HG02763 (cell line): Measurements from ENCODE around the gene PGAP3.
A peak's percentile ranks its signal among the peaks of the same experiment; 100 is the strongest.
"Not testable (repeated sequence)": the region's sequence is repeated elsewhere in the genome, so short reads cannot be mapped to it uniquely, and the experiment has no call there.

Experiments
- ATAC-seq: cut with Tn5 transposase; IDR thresholded peaks from one replicate; pipeline ENCODE4 v1.9.1; 2021; ENCODE audit warnings: mild to moderate bottlenecking, moderate library complexity; ENCODE audit not compliant: unreplicated experiment

PGAP3 gene, protein sequence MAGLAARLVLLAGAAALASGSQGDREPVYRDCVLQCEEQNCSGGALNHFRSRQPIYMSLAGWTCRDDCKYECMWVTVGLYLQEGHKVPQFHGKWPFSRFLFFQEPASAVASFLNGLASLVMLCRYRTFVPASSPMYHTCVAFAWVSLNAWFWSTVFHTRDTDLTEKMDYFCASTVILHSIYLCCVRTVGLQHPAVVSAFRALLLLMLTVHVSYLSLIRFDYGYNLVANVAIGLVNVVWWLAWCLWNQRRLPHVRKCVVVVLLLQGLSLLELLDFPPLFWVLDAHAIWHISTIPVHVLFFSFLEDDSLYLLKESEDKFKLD

DNA sequence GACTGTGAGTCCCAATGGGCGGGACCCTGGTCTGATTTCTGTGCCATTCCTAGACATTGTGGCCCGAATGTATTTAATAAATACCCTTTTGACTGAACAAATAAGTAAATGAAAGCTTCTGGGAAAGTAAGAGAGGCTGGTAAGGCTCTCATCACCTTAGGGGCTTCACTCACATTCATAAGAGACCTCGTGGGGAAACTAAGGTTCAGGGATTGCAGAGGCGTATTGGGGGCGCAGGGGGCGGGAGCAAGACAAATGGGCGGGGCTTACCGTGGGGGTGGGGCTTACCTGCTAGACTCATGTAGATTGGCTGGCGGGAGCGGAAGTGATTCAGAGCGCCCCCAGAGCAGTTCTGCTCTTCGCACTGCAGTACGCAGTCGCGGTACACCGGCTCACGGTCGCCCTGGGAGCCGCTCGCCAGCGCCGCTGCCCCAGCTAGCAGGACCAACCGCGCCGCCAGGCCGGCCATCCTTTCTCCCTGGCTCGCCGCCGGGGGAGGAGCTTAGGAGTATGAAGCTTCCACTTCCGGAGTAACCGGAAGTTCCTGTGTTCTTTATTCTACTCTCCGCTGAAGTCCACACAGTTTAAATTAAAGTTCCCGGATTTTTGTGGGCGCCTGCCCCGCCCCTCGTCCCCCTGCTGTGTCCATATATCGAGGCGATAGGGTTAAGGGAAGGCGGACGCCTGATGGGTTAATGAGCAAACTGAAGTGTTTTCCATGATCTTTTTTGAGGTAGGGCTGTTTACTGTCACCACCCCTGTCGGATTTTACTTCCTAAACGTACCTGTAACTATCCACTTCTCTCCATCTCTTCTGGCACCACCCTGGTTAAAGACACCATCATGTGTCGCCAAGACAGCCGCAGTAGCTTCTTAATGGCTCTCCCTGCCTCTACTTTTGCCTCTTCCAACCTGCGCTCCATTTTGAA is at the start of gene PGAP3:
Gene PGAP3 (minus strand): TSS at position 512 of the 929 bp plus-strand sequence. CDS start 43 bp downstream, at position 469.
- ATAC-seq = peak; percentile 85

DNA sequence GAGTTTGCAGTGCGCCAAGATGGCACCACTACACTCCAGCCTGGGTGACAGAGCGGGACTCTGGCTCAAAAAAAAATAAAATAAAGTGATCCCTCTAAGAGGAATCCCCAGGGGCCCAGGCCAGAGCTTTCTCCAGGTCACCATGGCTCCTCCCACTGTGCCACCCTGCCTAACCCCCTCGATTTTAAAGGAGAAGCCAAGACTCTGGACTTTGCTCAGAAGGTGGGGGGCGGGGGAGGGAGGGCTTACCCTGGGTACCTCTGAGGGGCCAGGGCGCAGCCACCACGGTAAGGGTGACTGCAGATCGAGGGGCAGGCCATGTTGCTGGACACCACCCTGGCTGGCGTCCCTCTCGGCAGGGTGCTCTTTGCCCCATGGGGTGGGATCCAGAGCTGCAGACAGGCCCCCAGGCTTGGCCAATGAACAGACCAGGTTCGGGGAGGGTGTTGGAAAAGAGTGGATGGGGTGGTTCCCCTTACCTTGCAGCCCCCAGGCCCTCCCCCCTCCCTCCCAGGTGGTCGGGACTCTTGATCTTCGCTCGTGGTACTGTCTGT is 49.4 kb upstream of the PGAP3 start:
- no peak for ATAC-seq

DNA sequence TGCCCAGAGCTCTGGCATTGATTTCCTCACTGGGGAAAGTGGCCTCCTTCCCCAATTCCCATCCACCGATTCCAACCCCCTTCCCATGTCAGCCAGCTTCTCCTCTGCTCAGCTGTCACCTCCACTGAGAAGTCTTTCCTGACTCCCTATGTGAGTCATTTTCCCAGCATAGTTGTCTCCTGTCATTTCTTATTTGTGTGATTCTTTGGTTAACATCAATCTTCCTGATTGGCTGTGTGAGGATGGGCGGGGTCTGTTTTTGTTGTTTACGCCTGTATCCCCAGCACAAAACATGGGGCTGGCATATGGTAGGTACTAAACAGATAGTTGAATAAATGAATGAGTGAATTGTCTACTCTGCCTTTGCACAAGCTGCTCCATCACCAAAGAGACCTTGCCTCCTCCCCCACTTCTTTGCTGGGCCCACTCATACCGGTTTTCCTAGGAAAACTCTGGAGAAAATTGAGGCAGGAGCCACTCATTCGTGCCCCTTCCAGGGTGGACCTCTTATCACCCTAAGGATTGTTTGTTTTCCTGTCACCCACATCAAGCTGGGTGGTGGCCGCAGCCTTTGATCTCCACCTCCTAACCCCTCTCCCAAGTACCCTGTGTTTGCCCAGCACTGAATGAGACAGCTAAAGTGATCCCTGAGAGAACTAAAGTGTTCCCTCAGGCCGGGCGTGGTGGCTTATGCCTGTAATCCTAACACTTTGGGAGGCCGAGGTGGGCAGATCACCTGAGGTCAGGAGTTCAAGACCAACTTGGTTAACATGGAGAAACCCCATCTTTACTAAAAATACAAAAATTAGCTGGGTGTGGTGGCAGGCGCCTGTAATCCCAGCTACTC is 48.7 kb upstream of the PGAP3 start:
- no peak for ATAC-seq

DNA sequence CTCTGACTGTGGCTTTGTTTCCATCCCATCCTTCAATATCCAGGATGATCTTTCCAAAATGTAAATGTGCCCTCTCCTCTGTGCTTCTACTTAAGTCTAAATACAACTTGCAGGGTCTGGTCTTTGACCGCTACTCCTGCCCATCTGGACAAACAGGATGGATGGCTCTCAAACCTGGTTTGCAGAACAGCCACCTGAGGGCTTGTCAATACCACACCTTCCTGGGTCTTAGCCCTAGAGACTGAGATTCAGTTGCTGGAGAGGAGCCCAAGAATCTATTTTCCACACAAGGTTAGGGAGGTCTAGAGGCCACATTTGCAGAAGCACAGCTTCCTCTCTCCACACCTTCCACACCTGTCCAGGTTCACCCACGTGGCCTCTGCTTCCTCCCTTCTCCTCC is 48.0 kb upstream of the PGAP3 start:
- ATAC-seq = no peak

DNA sequence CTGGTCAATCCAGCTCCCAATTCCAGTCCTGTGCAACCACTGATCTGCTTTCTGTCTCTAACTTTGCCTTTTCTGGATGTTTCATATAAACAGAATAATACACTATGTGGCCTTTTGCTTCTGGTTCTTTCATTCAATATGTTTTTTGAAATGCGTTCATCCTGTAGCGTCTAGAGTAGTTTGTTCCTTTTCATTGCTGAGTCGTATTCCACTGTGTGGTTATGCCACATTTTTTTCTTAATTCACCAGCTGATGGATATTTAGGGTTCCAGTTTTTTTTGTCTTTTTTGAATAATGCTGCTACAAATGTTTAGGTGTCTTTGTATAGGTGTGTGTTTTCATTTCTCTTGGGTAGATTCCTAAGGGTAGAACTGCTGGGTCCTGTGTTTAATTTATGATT is 44.7 kb upstream of the PGAP3 start:
- no peak for ATAC-seq

DNA sequence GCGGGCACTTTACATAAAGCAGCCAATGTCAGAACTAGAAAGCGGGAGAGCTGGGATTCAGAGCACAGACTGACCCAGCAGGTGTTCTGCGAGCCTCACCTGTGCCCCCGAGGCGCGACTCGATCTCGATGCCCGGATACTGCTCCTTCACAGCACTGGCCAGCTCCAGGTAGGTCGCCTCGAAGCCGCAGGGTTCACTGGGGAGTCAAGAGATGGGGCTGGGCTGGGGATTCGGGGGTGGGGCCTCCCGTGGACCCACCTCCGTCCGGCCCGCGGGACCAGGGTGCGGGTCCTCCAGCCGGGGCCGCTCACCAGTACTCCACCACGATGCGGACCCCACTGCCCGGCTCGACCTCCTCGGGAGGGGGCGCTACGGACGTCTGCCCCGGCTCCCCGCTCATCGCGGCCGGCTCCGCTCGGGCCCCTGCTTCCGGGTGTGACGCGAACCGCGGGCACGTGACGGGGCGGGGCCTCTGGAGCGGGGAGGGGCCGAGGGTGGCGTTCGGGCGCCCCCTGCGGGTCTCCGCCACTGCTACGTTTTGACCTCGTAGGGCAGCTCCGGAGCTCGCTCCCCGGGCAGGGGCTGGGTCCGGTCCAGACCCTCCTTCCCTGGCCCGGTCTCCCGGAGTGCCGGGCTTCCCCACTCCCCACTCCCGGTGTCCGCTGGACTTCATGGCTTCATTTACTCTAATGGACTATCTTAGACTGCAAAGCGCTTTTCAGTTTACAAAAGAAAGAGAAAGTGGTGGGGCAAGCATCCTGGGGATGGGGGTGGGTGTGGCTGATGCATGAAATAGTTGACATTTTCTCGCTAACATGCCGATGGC is 42.5 kb upstream of the PGAP3 start, which contains the start of gene MIEN1:
Gene MIEN1 (minus strand): TSS at position 438 of the 827 bp plus-strand sequence. CDS start 37 bp downstream, at position 401.
- peak; percentile 90 for ATAC-seq

DNA sequence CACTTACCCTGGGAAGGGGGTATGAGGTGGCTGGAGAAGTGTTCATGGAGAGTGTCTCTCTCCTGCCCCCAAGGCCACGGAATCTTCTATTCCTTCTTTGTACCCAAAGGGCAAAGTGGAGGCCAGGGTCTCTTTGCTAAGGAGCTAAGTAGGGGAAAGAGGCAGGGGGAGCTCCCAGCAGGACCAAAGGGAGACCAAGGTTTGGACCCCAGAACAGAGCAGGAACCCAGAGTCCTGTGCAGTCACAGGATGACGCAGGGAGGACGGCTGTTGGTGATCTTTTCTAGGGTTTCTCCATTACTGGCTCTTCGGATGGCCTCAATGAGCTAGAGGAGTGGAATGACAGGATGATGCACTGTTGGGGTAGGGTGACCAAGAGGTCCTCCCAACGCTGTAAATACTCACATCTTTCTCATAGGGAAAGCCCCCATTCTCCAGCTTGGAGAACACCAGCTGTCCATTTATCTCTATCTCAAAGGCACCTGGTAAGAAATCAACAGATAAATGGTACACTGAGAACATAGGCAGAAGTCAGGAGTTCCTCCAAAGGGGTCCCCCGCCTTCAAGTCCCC is 41.5 kb upstream of the PGAP3 start:
- ATAC-seq = no peak

DNA sequence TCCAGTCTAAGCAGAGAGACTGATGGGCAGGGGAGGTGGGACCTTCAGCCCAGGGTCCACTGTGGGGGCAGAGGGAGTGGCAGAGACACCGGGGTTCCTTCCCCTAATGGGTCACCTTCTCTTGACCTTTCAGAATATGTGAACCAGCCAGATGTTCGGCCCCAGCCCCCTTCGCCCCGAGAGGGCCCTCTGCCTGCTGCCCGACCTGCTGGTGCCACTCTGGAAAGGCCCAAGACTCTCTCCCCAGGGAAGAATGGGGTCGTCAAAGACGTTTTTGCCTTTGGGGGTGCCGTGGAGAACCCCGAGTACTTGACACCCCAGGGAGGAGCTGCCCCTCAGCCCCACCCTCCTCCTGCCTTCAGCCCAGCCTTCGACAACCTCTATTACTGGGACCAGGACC is 39.7 kb upstream of the PGAP3 start:
- ATAC-seq = no peak

DNA sequence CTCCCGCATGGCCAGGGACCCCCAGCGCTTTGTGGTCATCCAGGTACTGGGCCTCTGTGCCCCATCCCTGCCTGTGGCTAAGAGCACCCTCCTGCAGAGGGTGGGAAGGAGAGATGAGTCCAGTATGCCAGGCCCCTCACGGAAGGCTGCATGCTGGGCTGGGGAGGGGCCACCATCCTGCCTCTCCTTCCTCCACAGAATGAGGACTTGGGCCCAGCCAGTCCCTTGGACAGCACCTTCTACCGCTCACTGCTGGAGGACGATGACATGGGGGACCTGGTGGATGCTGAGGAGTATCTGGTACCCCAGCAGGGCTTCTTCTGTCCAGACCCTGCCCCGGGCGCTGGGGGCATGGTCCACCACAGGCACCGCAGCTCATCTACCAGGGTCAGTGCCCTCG is 38.8 kb upstream of the PGAP3 start:
- ATAC-seq = no peak

DNA sequence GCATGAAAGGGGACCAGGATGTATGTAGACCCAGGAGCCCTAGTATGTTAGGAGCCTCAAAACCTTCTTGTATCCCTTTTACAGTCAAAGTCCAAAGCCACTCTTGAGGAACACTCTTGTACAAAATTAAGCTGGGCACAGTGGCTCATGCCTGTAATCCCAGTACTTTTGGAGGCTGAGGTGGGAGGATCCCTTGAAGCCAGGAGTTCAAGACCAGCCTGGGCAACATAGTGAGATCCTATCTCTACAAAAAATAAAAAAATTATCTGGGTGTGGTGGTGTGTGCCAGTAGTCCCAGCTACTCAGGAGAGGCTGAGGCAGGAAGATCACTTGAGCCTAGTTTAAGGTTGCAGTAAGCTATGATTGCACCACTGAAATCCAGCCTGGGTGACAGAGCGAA is 38.1 kb upstream of the PGAP3 start:
- not testable (repeated sequence) for ATAC-seq

DNA sequence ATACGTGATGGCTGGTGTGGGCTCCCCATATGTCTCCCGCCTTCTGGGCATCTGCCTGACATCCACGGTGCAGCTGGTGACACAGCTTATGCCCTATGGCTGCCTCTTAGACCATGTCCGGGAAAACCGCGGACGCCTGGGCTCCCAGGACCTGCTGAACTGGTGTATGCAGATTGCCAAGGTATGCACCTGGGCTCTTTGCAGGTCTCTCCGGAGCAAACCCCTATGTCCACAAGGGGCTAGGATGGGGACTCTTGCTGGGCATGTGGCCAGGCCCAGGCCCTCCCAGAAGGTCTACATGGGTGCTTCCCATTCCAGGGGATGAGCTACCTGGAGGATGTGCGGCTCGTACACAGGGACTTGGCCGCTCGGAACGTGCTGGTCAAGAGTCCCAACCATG is 36.9 kb upstream of the PGAP3 start:
- ATAC-seq = no peak

DNA sequence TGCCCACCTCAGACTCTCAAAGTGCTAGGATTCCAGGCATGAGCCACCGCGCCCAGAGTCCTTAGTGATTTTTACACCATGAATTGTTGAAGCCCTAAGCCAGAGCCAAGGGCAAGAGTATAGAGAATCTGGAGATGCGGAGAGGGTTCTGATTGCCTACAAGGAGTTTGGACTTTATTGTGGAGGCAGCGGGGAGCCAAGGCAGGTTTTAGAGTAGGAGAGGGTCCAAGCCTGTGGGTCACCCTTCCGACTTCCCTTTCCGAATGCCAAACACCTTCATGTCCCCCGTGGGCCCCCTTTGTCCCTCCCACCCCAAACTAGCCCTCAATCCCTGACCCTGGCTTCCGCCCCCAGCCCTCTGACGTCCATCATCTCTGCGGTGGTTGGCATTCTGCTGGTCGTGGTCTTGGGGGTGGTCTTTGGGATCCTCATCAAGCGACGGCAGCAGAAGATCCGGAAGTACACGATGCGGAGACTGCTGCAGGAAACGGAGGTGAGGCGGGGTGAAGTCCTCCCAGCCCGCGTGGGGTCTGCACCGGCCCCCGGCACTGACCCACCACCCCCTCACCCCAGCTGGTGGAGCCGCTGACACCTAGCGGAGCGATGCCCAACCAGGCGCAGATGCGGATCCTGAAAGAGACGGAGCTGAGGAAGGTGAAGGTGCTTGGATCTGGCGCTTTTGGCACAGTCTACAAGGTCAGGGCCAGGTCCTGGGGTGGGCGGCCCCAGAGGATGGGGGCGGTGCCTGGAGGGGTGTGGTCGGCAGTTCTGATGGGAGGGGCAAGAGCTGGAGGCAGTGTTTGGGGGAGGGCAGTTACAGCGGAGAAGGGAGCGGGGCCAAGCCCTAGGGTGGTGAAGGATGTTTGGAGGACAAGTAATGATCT is 35.4 kb upstream of the PGAP3 start:
- no peak for ATAC-seq

DNA sequence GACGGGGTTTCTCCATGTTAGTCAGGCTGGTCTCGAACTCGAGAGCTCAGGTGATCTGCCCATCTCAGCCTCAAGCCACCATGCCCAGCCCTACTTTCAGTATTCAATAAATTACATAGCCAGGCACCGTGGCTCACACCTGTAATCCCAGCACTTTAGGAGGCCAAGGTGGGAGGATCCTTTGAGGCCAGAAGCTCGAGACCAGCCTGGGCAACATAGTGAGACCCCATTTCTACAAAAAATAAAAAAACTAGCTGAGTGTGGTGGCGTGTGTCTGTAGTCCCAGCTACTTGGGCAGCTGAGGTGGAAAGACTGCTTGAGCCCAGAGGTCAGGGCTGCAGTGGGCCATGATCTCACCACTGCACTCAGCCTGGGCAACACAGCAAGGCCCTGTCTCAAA is 34.2 kb upstream of the PGAP3 start:
- no peak for ATAC-seq

DNA sequence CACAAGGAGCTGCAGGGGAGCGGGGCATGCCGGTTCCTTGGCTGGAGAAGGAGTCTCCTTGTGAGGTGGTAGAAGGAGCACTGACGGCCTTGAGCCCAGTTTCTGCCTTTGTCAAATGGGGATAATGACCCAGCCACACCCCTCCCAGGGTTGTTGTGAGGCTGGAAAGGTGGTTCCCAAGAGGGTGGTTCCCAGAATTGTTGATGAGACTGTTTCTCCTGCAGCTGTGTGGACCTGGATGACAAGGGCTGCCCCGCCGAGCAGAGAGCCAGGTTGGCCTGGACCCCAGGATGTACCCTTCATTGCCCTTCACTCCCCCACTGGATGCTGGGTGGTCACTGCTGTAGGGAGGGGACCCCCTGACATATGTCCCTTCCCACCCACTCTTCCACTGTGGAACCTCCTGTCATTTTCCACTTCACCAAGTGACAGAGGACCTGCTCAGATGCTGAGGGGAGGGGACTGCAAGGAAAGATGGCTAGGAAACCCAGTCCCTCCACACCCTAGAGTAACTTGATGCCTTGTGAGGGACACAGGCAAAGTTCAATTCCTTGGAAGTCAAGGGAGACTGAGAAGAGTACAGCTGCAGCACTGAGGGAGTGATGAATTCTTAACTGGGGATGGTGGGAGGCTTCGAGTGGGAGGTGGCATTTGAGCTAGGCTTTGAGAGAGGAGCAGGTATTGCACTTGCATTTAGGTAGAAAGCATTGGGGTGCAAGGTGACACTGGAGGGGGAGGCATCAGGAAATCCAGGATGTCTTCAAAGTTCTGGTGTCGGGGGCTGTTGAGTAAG is 31.9 kb upstream of the PGAP3 start:
- no peak for ATAC-seq

DNA sequence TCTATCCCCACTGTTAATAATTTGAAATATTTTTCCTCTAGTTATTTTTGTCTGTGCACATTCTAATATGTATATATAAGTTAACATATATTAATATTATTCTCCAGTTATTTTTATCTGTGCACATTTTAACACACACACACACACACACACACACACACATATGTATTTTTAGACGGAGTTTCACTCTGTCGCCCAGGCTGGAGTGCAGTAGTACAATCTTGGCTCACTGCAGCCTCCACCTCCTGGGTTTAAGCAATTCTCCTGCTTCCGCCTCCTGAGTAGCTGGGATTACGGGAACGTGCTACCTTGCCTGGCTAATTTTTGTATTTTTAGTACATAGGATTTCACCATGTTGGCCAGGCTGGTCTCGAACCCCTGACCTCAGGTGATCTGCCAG is 29.8 kb upstream of the PGAP3 start:
- ATAC-seq = no peak

DNA sequence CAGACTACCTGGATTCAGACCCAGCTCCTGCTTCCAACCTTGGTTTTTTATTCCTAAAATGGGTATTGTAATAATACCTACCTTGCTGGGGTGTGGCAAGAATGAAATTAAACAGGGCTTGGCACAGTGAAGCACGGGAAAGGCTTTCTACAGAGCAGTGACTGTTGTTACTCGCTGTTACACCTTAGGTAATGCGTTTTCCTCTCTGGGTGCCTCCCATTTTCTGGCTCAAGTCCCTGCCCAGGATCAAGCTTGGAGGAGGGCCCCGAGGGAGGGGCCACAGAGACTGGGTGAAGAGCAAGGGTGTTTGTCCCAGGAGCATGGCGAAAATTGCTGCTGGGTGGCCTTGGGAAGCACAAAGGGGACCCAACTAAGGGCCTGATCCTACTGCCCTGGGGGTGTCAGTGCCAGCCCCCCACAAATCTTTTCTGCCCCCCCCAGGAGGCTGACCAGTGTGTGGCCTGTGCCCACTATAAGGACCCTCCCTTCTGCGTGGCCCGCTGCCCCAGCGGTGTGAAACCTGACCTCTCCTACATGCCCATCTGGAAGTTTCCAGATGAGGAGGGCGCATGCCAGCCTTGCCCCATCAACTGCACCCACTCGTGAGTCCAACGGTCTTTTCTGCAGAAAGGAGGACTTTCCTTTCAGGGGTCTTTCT is 29.2 kb upstream of the PGAP3 start:
- no peak for ATAC-seq
